Loucy (cell line): ENCODE data around the gene SLC7A8.

Source experiments
- H2AFZ ChIP-seq: fragments of 200-600 bp; sonication (generic); 2 replicates; pipeline ENCODE4 v1.6.0; 2016; ENCODE audit warnings: antibody characterized with exemption, mild to moderate bottlenecking, low read length, moderate library complexity
- H3F3A ChIP-seq: fragments of 200-600 bp; 2 replicates; pipeline ENCODE4 v1.6.0; 2016; ENCODE audit warnings: antibody characterized with exemption, low read depth, mild to moderate bottlenecking
- H3K27me3 ChIP-seq: fragments of 200-600 bp; sonication (generic); 2 replicates; pipeline ENCODE4 v1.6.1; 2014; ENCODE audit warnings: low read length, mild to moderate bottlenecking; ENCODE audit not compliant: insufficient read depth, poor library complexity, severe bottlenecking
- H3K36me3 ChIP-seq: fragments of 200-600 bp; sonication (generic); 2 replicates; pipeline ENCODE4 v1.6.1; 2016; ENCODE audit warnings: low read length; ENCODE audit not compliant: insufficient read depth
- H3K4me1 ChIP-seq: fragments of 200-600 bp; sonication (generic); 2 replicates; pipeline ENCODE4 v1.5.1; 2014; ENCODE audit warnings: low read length, mild to moderate bottlenecking; ENCODE audit not compliant: insufficient read depth, poor library complexity, severe bottlenecking
- H3K4me2 ChIP-seq: fragments of 200-600 bp; sonication (generic); 2 replicates; pipeline ENCODE4 v1.6.0; 2014; ENCODE audit warnings: antibody characterized with exemption, low read length, low read depth, mild to moderate bottlenecking; ENCODE audit not compliant: poor library complexity, severe bottlenecking
- H3K4me3 ChIP-seq: fragments of 200-600 bp; sonication (generic); 2 replicates; pipeline ENCODE4 v1.5.1; 2014; ENCODE audit warnings: low read length, mild to moderate bottlenecking, mixed read lengths; ENCODE audit not compliant: poor library complexity, severe bottlenecking
- H3K79me2 ChIP-seq: fragments of 200-600 bp; sonication (generic); 2 replicates; pipeline ENCODE4 v1.6.1; 2014; ENCODE audit warnings: low read length; ENCODE audit not compliant: insufficient read depth
- H3K9ac ChIP-seq: fragments of 200-600 bp; sonication (generic); 2 replicates; pipeline ENCODE4 v1.6.0; 2014; ENCODE audit warnings: mild to moderate bottlenecking, low read depth, low read length, moderate library complexity; ENCODE audit not compliant: poor library complexity, severe bottlenecking
- H3K9me2 ChIP-seq: fragments of 200-600 bp; sonication (generic); replicated peaks from 2 replicates; pipeline ENCODE4 v1.6.1; 2016; ENCODE audit warnings: low read depth, low read length, mixed read lengths
- H3K9me3 ChIP-seq: fragments of 200-600 bp; sonication (generic); 2 replicates; pipeline ENCODE4 v1.6.1; 2014; ENCODE audit warnings: mild to moderate bottlenecking, antibody characterized with exemption, low read length, low read depth; ENCODE audit not compliant: insufficient read depth
- H4K20me1 ChIP-seq: fragments of 200-600 bp; sonication (generic); 2 replicates; pipeline ENCODE4 v1.6.0; 2014; ENCODE audit warnings: antibody characterized with exemption, low read length, mild to moderate bottlenecking; ENCODE audit not compliant: insufficient read depth, poor library complexity, severe bottlenecking
- CTCF ChIP-seq: fragments of 200-600 bp; sonication (generic); conservative IDR thresholded peaks from 2 replicates; pipeline ENCODE4 v1.5.1; 2014; ENCODE audit warnings: mild to moderate bottlenecking, antibody characterized with exemption, low read length
- EZH2phosphoT487 ChIP-seq: fragments of 200-600 bp; IDR thresholded peaks from 2 replicates; pipeline ENCODE4 v1.6.1; 2018; ENCODE audit warnings: antibody characterized with exemption, mild to moderate bottlenecking, moderate library complexity, borderline replicate concordance

Gene SLC7A8

GRCh38 chr14:23159532-23159931 lies 23.9 kb downstream of the SLC7A8 start:
- Histone ChIP-seq H2AFZ (no peak overlapping the region), H3K9me2 (no peaks in the 10 kb centered on the region), H3K9ac (no peak overlapping the region), H4K20me1 (no peaks in the 10 kb centered on the region), H3K36me3 (no peaks in the 10 kb centered on the region), H3K4me3 (no peak overlapping the region), H3K79me2 (no peaks in the 10 kb centered on the region), H3F3A (no peaks in the 10 kb centered on the region), H3K4me2 (no peak overlapping the region), H3K27me3 (peaks cover 14% of the 10 kb centered on the region), H3K4me1 (peaks cover 9% of the 10 kb centered on the region), H3K9me3 (no peaks in the 10 kb centered on the region)
- no peak for TF ChIP-seq CTCF
- no peak for TF ChIP-seq EZH2phosphoT487

- Histone ChIP-seq H3K36me3 (no peaks in the 10 kb centered on the region), H3K4me1 (peaks cover 15% of the 10 kb centered on the region), H3K9ac (no peak overlapping the region), H2AFZ (no peak overlapping the region), H3K4me3 (no peak overlapping the region), H3K4me2 (no peak overlapping the region), H3K27me3 (peaks cover 15% of the 10 kb centered on the region), H3K9me3 (no peaks in the 10 kb centered on the region), H3K9me2 (no peaks in the 10 kb centered on the region), H3F3A (no peaks in the 10 kb centered on the region), H3K79me2 (no peaks in the 10 kb centered on the region), H4K20me1 (no peaks in the 10 kb centered on the region)
- TF ChIP-seq CTCF (no peak), EZH2phosphoT487 (no peak)
These were observed 24.7 kb downstream of the SLC7A8 start for GRCh38 chr14:23158779-23159178.

- H3K4me3 ChIP-seq, result peak overlapping the region; percentile 61
- no peaks in the 10 kb centered on the region for H3K36me3 ChIP-seq
- H3K79me2 ChIP-seq, result no peaks in the 10 kb centered on the region
- H3K9me3 ChIP-seq, result no peaks in the 10 kb centered on the region
- no peaks in the 10 kb centered on the region for H3K9me2 ChIP-seq
- H3K9ac ChIP-seq, result no peak overlapping the region
- TF ChIP-seq CTCF (no peak), EZH2phosphoT487 (no peak)
- peaks cover 24% of the 10 kb centered on the region for H3K27me3 ChIP-seq
- peak overlapping the region; percentile 68 for H3K4me2 ChIP-seq
- no peak overlapping the region for H2AFZ ChIP-seq
- H4K20me1 ChIP-seq, result no peaks in the 10 kb centered on the region
- H3F3A ChIP-seq, result no peaks in the 10 kb centered on the region
- H3K4me1 ChIP-seq, result peaks cover 15% of the 10 kb centered on the region
These were observed 28.4 kb downstream of the SLC7A8 start for GRCh38 chr14:23154964-23155587.
